Measurements from ENCODE around the gene NFU1.

- TF ChIP-seq RAD21 (IDR thresholded peaks at IDR 0.05; ENCODE audit: low read length): no peak
- TF ChIP-seq POLR2A (IDR thresholded peaks at IDR 0.05; ENCODE audit: low read depth, low read length): no peak
- no peak for TF ChIP-seq CTCF (conservative IDR thresholded peaks at IDR 0.05; ENCODE audit: low read depth, low read length)
- no peak for TF ChIP-seq USF2 (IDR thresholded peaks at IDR 0.05; ENCODE audit: low read depth, low read length)
Measured at GRCh38 chr2:69390471-69390870, 46.8 kb downstream of the NFU1 start.
